Glutamatergic neuron (in vitro differentiated cells): Measurements from ENCODE around the gene ZBTB7C. TPM values are rescaled to one million over a fixed set of nuclear protein-coding genes. Genes with fewer than 3 reads are reported as not detected.
A peak's percentile ranks its signal among the peaks of the same experiment; 100 is the strongest.

Source experiments
- DNase-seq: peaks from one replicate; pipeline ENCODE4 v3.0.0; 2022
- H3K27ac Mint-ChIP-seq: one replicate; pipeline ENCODE4 v1.8.0; 2020; ENCODE audit warnings: mild to moderate bottlenecking, mixed read lengths, inconsistent platforms; ENCODE audit not compliant: unreplicated experiment
- H3K27me3 Mint-ChIP-seq: one replicate; pipeline ENCODE4 v1.8.0; 2020; ENCODE audit warnings: mild to moderate bottlenecking, moderate library complexity, mixed read lengths, inconsistent platforms; ENCODE audit not compliant: unreplicated experiment
- H3K36me3 Mint-ChIP-seq: one replicate; pipeline ENCODE4 v1.8.0; 2020; ENCODE audit warnings: mild to moderate bottlenecking, mixed read lengths, inconsistent platforms; ENCODE audit not compliant: unreplicated experiment
- H3K4me1 Mint-ChIP-seq: one replicate; pipeline ENCODE4 v1.8.0; 2020; ENCODE audit warnings: mild to moderate bottlenecking, low read depth, mixed read lengths, inconsistent platforms; ENCODE audit not compliant: unreplicated experiment
- H3K4me3 Mint-ChIP-seq: one replicate; pipeline ENCODE4 v1.8.0; 2020; ENCODE audit warnings: mild to moderate bottlenecking, mixed read lengths, inconsistent platforms; ENCODE audit not compliant: unreplicated experiment
- H3K9me3 Mint-ChIP-seq: one replicate; pipeline ENCODE4 v1.8.0; 2020; ENCODE audit warnings: mild to moderate bottlenecking, moderate library complexity, mixed read lengths, inconsistent platforms; ENCODE audit not compliant: unreplicated experiment
- total RNA-seq: library from RNA; stranded (reverse); fragmentation: NEBNext Ultra II Directional; extraction: Animal tissue kit (Norgen Biotek cat#: 25700); gene quantifications from one replicate; pipeline ENCODE4 v1.2.1, GENCODE V29; 2021; ENCODE audit not compliant: unreplicated experiment
- TF ChIP-seq, protein P1 (sequence below): fragments of 200-600 bp; sonication (generic); IDR thresholded peaks from one replicate; pipeline ENCODE4 v1.5.0; 2021; ENCODE audit not compliant: partially characterized antibody, unreplicated experiment

ZBTB7C gene
- total RNA-seq, 1 donor from 2014 or later: 10.6 TPM

DNA sequence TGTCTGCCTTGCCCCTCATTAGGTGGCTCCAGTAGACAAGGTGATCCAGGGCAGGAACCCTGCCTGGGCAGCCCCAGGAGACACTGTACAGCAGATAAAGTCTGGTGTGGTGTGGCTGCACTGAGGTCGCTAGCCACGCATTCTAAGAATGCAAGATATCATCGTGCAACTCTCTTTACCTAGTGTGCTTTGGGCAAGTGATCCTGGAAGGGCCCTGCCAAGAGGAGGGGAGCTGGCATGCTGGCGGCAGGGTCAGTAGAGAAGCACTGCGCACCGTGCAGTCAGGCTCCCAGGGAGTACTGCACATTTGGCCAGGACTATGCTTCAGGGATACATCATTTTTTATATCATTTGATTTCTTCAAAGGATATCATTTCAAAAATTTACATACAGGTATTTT, 283.5 kb downstream of the ZBTB7C start:
- no peak overlapping the region for H3K4me3 Mint-ChIP-seq
- peaks cover 38% of the 10 kb centered on the region for H3K4me1 Mint-ChIP-seq
- no peak for DNase-seq
- H3K36me3 Mint-ChIP-seq: no peaks in the 10 kb centered on the region
- H3K27ac Mint-ChIP-seq: no peak overlapping the region
- TF ChIP-seq, protein P1, sequence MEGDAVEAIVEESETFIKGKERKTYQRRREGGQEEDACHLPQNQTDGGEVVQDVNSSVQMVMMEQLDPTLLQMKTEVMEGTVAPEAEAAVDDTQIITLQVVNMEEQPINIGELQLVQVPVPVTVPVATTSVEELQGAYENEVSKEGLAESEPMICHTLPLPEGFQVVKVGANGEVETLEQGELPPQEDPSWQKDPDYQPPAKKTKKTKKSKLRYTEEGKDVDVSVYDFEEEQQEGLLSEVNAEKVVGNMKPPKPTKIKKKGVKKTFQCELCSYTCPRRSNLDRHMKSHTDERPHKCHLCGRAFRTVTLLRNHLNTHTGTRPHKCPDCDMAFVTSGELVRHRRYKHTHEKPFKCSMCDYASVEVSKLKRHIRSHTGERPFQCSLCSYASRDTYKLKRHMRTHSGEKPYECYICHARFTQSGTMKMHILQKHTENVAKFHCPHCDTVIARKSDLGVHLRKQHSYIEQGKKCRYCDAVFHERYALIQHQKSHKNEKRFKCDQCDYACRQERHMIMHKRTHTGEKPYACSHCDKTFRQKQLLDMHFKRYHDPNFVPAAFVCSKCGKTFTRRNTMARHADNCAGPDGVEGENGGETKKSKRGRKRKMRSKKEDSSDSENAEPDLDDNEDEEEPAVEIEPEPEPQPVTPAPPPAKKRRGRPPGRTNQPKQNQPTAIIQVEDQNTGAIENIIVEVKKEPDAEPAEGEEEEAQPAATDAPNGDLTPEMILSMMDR: no peak
- H3K27me3 Mint-ChIP-seq: peaks cover 9% of the 10 kb centered on the region
- peaks cover 4% of the 10 kb centered on the region for H3K9me3 Mint-ChIP-seq

DNA sequence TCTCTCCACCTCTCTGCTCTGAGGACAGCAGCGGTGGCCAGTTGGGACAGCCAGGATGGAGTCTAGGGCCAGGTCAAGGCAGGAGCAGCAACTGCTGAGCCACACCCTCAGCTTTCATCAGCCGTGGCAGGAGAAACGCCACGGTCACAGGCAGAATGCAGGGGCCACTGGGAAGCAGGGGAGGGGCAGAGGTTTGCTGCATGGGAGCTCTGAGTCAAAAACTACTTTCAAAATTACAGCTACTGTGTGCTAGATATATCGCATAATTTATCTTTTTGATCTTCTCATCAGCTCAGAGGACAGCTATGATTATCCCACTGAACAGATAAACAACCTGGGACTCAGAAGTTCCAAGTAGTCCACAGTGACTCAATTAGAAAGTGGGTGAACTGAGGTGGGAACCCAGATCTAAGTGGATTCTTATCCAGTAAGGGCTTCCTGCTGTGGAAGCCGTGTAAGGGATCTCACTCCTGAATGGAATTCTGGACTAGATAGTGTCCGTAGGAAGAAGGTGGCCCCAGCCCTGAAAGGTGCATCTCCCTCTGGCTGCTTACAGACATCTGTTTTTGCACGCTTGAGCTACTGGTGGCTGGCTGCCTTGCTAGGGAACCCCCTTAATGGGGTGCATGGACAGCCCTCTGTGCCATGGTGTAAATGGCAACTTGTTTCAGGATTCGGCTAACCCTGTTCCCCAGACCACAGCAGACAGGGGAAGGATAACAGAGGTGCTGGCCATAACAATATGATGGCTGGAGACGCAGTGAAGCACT, 284.1 kb downstream of the ZBTB7C start:
- no peak for DNase-seq
- no peak overlapping the region for H3K27ac Mint-ChIP-seq
- H3K4me1 Mint-ChIP-seq: peaks cover 38% of the 10 kb centered on the region
- H3K27me3 Mint-ChIP-seq: peaks cover 8% of the 10 kb centered on the region
- H3K9me3 Mint-ChIP-seq: peaks cover 4% of the 10 kb centered on the region
- no peaks in the 10 kb centered on the region for H3K36me3 Mint-ChIP-seq
- no peak overlapping the region for H3K4me3 Mint-ChIP-seq
- TF ChIP-seq, protein P1: no peak

DNA sequence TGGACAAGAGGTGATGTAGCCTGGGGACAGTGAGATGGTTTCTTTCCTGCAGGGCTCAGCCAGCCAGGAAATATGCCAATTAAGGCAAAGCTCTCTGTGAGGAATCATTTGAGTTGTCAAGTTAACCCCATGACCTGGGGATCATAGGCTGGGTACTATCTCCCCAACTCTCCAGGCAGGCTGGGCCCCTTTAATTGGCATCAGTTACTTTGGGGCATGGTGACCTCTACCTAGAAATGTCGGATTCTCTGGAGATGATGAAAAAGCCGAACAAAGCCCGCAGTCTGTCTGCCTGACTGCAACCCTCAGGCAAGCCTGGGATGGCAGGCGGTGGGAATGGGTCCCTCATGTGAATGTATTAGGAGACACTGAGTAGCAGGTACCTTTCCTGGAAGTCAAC, 285.2 kb downstream of the ZBTB7C start:
- H3K27me3 Mint-ChIP-seq: peaks cover 8% of the 10 kb centered on the region
- no peak overlapping the region for H3K27ac Mint-ChIP-seq
- no peaks in the 10 kb centered on the region for H3K36me3 Mint-ChIP-seq
- no peak for DNase-seq
- peaks cover 38% of the 10 kb centered on the region for H3K4me1 Mint-ChIP-seq
- TF ChIP-seq, protein P1: no peak
- peaks cover 2% of the 10 kb centered on the region for H3K9me3 Mint-ChIP-seq
- no peak overlapping the region for H3K4me3 Mint-ChIP-seq

DNA sequence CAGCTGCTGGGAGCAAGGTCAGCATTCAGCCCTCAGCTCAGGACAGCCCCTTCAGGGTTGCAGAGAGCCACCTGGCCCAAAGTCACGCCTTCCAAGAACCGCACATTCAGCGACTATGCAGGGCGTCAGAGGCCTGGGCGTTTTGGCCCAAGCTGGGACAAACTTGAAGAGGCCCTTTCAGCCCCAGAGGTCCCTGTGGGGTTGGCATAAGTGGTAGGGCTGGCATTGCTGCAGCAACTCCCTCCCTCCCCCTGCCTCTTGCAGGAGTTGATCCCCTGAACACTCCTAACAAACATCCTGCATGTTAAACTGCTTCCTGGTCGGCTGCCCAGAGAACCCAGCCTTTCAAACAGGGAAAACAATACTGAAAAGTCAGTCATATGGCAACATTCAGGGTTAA, 285.9 kb downstream of the ZBTB7C start:
- Mint-ChIP-seq H3K4me1 (peaks cover 38% of the 10 kb centered on the region), H3K36me3 (no peaks in the 10 kb centered on the region), H3K27me3 (peaks cover 8% of the 10 kb centered on the region), H3K9me3 (peaks cover 2% of the 10 kb centered on the region), H3K4me3 (no peak overlapping the region), H3K27ac (peak overlapping the region; percentile 88)
- DNase-seq: no peak
- TF ChIP-seq, protein P1: no peak

DNA sequence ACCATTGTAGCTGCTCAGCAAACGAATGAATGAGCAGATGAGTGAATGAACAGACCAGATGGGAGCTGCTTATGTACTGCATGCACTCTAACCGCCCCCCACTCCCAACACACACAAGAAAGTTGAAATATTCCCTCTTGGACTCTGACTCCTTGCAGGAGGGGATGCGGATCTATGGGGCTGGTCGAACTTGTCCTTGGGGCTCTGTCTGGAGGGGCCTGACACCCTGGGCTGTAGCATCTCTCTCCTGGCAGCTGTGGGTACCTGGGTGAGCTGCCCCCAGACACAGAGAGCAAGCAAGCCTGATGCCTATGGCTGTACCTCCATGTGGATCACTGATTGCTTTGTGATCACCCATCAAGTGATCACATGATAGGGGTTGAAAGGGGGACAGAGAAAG, 286.4 kb downstream of the ZBTB7C start:
- Mint-ChIP-seq H3K27me3 (peaks cover 6% of the 10 kb centered on the region), H3K27ac (peak overlapping the region; percentile 88), H3K9me3 (peaks cover 2% of the 10 kb centered on the region), H3K36me3 (no peaks in the 10 kb centered on the region), H3K4me3 (peak overlapping the region; percentile 47), H3K4me1 (peaks cover 38% of the 10 kb centered on the region)
- TF ChIP-seq, protein P1: no peak
- no peak for DNase-seq
